Right cardiac atrium (tissue), 5 donors: ENCODE measurements around the gene PARP8. TPM values are rescaled to one million over a fixed set of nuclear protein-coding genes. Genes with fewer than 3 reads are reported as not detected.

Source experiments
- ATAC-seq, 2 donors: fragments of 200-7000 bp; cut with Tn5 transposase; one replicate each; pipeline versions ENCODE4 v1.8.0 to v1.9.1; 2020; ENCODE audit warnings: moderate library complexity in 2 of 2, mild to moderate bottlenecking in 1 of 2
- DNase-seq, 3 donors: peaks; one replicate each; pipeline ENCODE4 v3.0.0-alpha.2; 2020
- H3K27ac ChIP-seq: one replicate; pipeline ENCODE4 v1.5.1; 2013; ENCODE audit warnings: mild to moderate bottlenecking, low read length, control low read depth, moderate library complexity
- H3K27me3 ChIP-seq: one replicate; pipeline ENCODE4 v1.6.1; 2013; ENCODE audit not compliant: control insufficient read depth, insufficient read depth
- H3K4me1 ChIP-seq: one replicate; pipeline ENCODE4 v1.6.1; 2013; ENCODE audit warnings: low read length; ENCODE audit not compliant: control insufficient read depth, insufficient read depth
- H3K4me3 ChIP-seq: one replicate; pipeline ENCODE4 v1.5.1; 2013; ENCODE audit warnings: low read length, control low read depth
- H3K9me3 ChIP-seq: one replicate; pipeline ENCODE4 v1.6.1; 2013; ENCODE audit warnings: low read length; ENCODE audit not compliant: control insufficient read depth
- WGBS: extraction: QIAGEN DNeasy Blood & Tissue Kit; methylation state at CpG from one replicate; pipeline ENCODE4 v1.1.7; 2013; 5-methylcytosine and 5-hydroxymethylcytosine counted together
- intact Hi-C, 4 donors: fragments of 100-400 bp; cut with DNase I; formaldehyde crosslinking; loops; one replicate each; pipeline versions ENCODE4 v1.11.0 to v1.14.0; 2022 to 2023
- polyA plus RNA-seq: library from polyadenylated mRNA; stranded (reverse); fragments of 200-250 nt; gene quantifications from one replicate; pipeline ENCODE4 v1.2.3, GENCODE V29; 2013
- total RNA-seq, 4 donors: library from RNA; stranded (reverse); fragmentation: NEBNext Ultra II Directional; extraction: Animal tissue kit (Norgen Biotek cat#: 25700); gene quantifications; one replicate each; pipeline ENCODE4 v1.2.1, GENCODE V29; 2021
- donor health status: healthy with polysubstance abuse.
- donor health status: DM: no; HTN: yes; CAD: no.
- donor health status: DM: no; HTN: no; CAD: no.
- donor health status: DM: no; HTN: yes; CAD: no; lungs with severe emphysema.
- donor health status: DM: yes; HTN: yes; CAD: no.

Gene PARP8
- total and polyA plus RNA-seq, 5 donors: 2.4 to 11.6 (median 10.7) TPM

- ATAC-seq (no peak), DNase-seq (no peak)
- no peaks in the 10 kb centered on the region for H3K9me3 ChIP-seq
- intact Hi-C loops: no loop called here
- H3K27ac ChIP-seq: no peak overlapping the region
- WGBS: 92% methylated on average over 2 of the region's 2 CpGs
- H3K4me1 ChIP-seq: no peaks in the 10 kb centered on the region
- no peaks in the 10 kb centered on the region for H3K27me3 ChIP-seq
- no peak overlapping the region for H3K4me3 ChIP-seq
Observed at GRCh38 chr5:50846261-50846660, 179.8 kb downstream of the PARP8 start.

- Histone ChIP-seq H3K9me3 (no peaks in the 10 kb centered on the region), H3K4me3 (no peak overlapping the region), H3K27ac (no peak overlapping the region), H3K4me1 (no peaks in the 10 kb centered on the region), H3K27me3 (no peaks in the 10 kb centered on the region)
- no peak for ATAC-seq
- no peak for DNase-seq
- intact Hi-C loops: no loop called here
- 93% methylated on average over 3 of the region's 3 CpGs for WGBS
Observed at GRCh38 chr5:50849554-50849953, 183.1 kb downstream of the PARP8 start.

GRCh38 chr5:50853151-50853550 lies 186.7 kb downstream of the PARP8 start:
- DNase-seq (peak; percentile 10 to 39 (median 34)), ATAC-seq (peak; percentile 33 to 42)
- Histone ChIP-seq H3K27me3 (no peaks in the 10 kb centered on the region), H3K4me1 (no peaks in the 10 kb centered on the region), H3K4me3 (no peak overlapping the region), H3K9me3 (no peaks in the 10 kb centered on the region), H3K27ac (no peak overlapping the region)
- WGBS: 68% methylated on average over 4 of the region's 4 CpGs
- intact Hi-C loops: no loop called here

GRCh38 chr5:50854082-50854481 lies 187.6 kb downstream of the PARP8 start:
- H3K27ac ChIP-seq: no peak overlapping the region
- no peaks in the 10 kb centered on the region for H3K4me1 ChIP-seq
- no peak overlapping the region for H3K4me3 ChIP-seq
- no peak for DNase-seq
- H3K27me3 ChIP-seq: no peaks in the 10 kb centered on the region
- H3K9me3 ChIP-seq: no peaks in the 10 kb centered on the region
- ATAC-seq: no peak
- intact Hi-C loops: no loop called here
- 84% methylated on average over 8 of the region's 8 CpGs for WGBS

- no peak for ATAC-seq
- Histone ChIP-seq H3K4me3 (no peak overlapping the region), H3K27ac (no peak overlapping the region), H3K9me3 (no peaks in the 10 kb centered on the region), H3K4me1 (no peaks in the 10 kb centered on the region), H3K27me3 (no peaks in the 10 kb centered on the region)
- WGBS: 85% methylated on average over 1 of the region's 1 CpG
- DNase-seq: no peak
- intact Hi-C loops: no loop called here
Observed at GRCh38 chr5:50855001-50855400, 188.6 kb downstream of the PARP8 start.

GRCh38 chr5:50856401-50857119 lies 190.1 kb downstream of the PARP8 start:
- no peaks in the 10 kb centered on the region for H3K9me3 ChIP-seq
- no peak overlapping the region for H3K27ac ChIP-seq
- no peaks in the 10 kb centered on the region for H3K4me1 ChIP-seq
- DNase-seq: no peak
- intact Hi-C loops: no loop called here
- H3K27me3 ChIP-seq: no peaks in the 10 kb centered on the region
- H3K4me3 ChIP-seq: no peak overlapping the region
- WGBS: 55% methylated on average over 3 of the region's 3 CpGs
- no peak for ATAC-seq

GRCh38 chr5:50863534-50864170 lies 197.2 kb downstream of the PARP8 start:
- intact Hi-C loops: no loop called here
- Histone ChIP-seq H3K4me3 (no peak overlapping the region), H3K27me3 (no peaks in the 10 kb centered on the region), H3K27ac (no peak overlapping the region), H3K4me1 (no peaks in the 10 kb centered on the region), H3K9me3 (no peaks in the 10 kb centered on the region)
- WGBS: 77% methylated on average over 3 of the region's 3 CpGs
- DNase-seq: no peak
- no peak for ATAC-seq

- Histone ChIP-seq H3K27me3 (no peaks in the 10 kb centered on the region), H3K4me1 (no peaks in the 10 kb centered on the region), H3K4me3 (no peak overlapping the region), H3K9me3 (no peaks in the 10 kb centered on the region), H3K27ac (no peak overlapping the region)
- ATAC-seq: no peak
- DNase-seq: no peak
- intact Hi-C loops: no loop called here
- WGBS: 52% methylated on average over 2 of the region's 2 CpGs
Observed at GRCh38 chr5:50864466-50864865, 198.0 kb downstream of the PARP8 start.

GRCh38 chr5:50866415-50866814 lies 200.0 kb downstream of the PARP8 start:
- no peaks in the 10 kb centered on the region for H3K4me1 ChIP-seq
- no peaks in the 10 kb centered on the region for H3K9me3 ChIP-seq
- 17% methylated on average over 1 of the region's 1 CpG for whole genome bisulfite sequencing
- no peak overlapping the region for H3K4me3 ChIP-seq
- DNase-seq (no peak), ATAC-seq (no peak)
- intact Hi-C loops: no loop called here
- H3K27me3 ChIP-seq: no peaks in the 10 kb centered on the region
- no peak overlapping the region for H3K27ac ChIP-seq

- DNase-seq: no peak
- 86% methylated on average over 3 of the region's 3 CpGs for WGBS
- Histone ChIP-seq H3K27ac (no peak overlapping the region), H3K4me3 (no peak overlapping the region), H3K9me3 (no peaks in the 10 kb centered on the region), H3K4me1 (no peaks in the 10 kb centered on the region), H3K27me3 (no peaks in the 10 kb centered on the region)
- intact Hi-C loops: no loop called here
- ATAC-seq: no peak
Observed at GRCh38 chr5:50867140-50867539, 200.7 kb downstream of the PARP8 start.

GRCh38 chr5:50873595-50874277 lies 207.3 kb downstream of the PARP8 start:
- DNase-seq (no peak), ATAC-seq (no peak)
- Histone ChIP-seq H3K4me3 (no peak overlapping the region), H3K27me3 (no peaks in the 10 kb centered on the region), H3K27ac (no peak overlapping the region), H3K4me1 (no peaks in the 10 kb centered on the region), H3K9me3 (no peaks in the 10 kb centered on the region)
- WGBS: 67% methylated on average over 2 of the region's 2 CpGs
- intact Hi-C loops: no loop called here
